ENCODE data around the gene RCBTB2.
A peak's percentile ranks its signal among the peaks of the same experiment; 100 is the strongest.

Gene RCBTB2

GRCh38 chr13:48497669-48498068, 35.2 kb downstream of the RCBTB2 start:
- H3K18ac ChIP-seq (ENCODE audit: low read length), result no peak overlapping the region
- H3K4me1 ChIP-seq (ENCODE audit: control insufficient read depth in 2 of 2, insufficient read depth in 1 of 2, low read depth in 1 of 2, low read length in 2 of 2), result peaks cover 0 to 2% of the 10 kb centered on the region in 2 donors
- no peak overlapping the region for H2AK5ac ChIP-seq (ENCODE audit: low read depth, low read length)
- H2BK12ac ChIP-seq (ENCODE audit: low read length), result no peak overlapping the region
- no peaks in the 10 kb centered on the region for H3K27me3 ChIP-seq (ENCODE audit: control insufficient read depth in 3 of 3, insufficient read depth in 3 of 3, low read depth in 1 of 3, low read length in 3 of 3)
- no peak overlapping the region for H3K23ac ChIP-seq (ENCODE audit: low read depth, low read length, poor library complexity)
- no peak overlapping the region for H3K4me3 ChIP-seq (ENCODE audit: low read length in 2 of 2)
- no peak overlapping the region for H3K4me2 ChIP-seq (ENCODE audit: insufficient read depth, low read length, poor library complexity, severe bottlenecking)
- no peak overlapping the region for H3K14ac ChIP-seq (ENCODE audit: low read length)
- H2BK5ac ChIP-seq (ENCODE audit: low read length), result no peak overlapping the region
- no peak overlapping the region for H3K9ac ChIP-seq (ENCODE audit: low read depth, low read length, poor library complexity)
- H2AFZ ChIP-seq (ENCODE audit: low read length), result no peak overlapping the region
- H3K27ac ChIP-seq (replicated peaks; ENCODE audit: low read length), result no peak overlapping the region
- H4K91ac ChIP-seq (ENCODE audit: low read depth, low read length, poor library complexity), result no peak overlapping the region
- peaks cover 6 to 37% of the 10 kb centered on the region in 2 donors for H3K36me3 ChIP-seq (replicated peaks in 1 of 2; ENCODE audit: control insufficient read depth in 2 of 2, insufficient read depth in 2 of 2, low read length in 2 of 2)
- no peaks in the 10 kb centered on the region for H3K79me1 ChIP-seq (ENCODE audit: low read depth, low read length)
- no peak overlapping the region for H2BK15ac ChIP-seq (ENCODE audit: low read length)
- no peak overlapping the region for H4K8ac ChIP-seq (ENCODE audit: low read depth, low read length)
- no CpG with 5 or more reads among the region's 2 CpGs for WGBS, 2 donors (ENCODE audit: extremely low coverage in 2 of 2, insufficient read length in 2 of 2, insufficient replicate concordance in 1 of 2)
- H2BK120ac ChIP-seq (ENCODE audit: low read depth, low read length), result no peak overlapping the region
- H3K4ac ChIP-seq (ENCODE audit: low read length), result no peak overlapping the region
- no peak for DNase-seq (ENCODE audit: low spot score)
- H3K9me3 ChIP-seq (replicated peaks in 1 of 2; ENCODE audit: control insufficient read depth in 2 of 2, insufficient read depth in 1 of 2, low read depth in 1 of 2, low read length in 2 of 2), result no peaks in the 10 kb centered on the region

GRCh38 chr13:48496271-48497161, 36.4 kb downstream of the RCBTB2 start:
- Histone ChIP-seq H2BK120ac (ENCODE audit: low read depth, low read length) (no peak overlapping the region), H2BK15ac (ENCODE audit: low read length) (no peak overlapping the region), H3K79me1 (ENCODE audit: low read depth, low read length) (no peaks in the 10 kb centered on the region), H2BK5ac (ENCODE audit: low read length) (no peak overlapping the region), H3K36me3 (replicated peaks in 1 of 2; ENCODE audit: control insufficient read depth in 2 of 2, insufficient read depth in 2 of 2, low read length in 2 of 2) (peaks cover 8 to 41% of the 10 kb centered on the region in 2 donors), H3K4me2 (ENCODE audit: insufficient read depth, low read length, poor library complexity, severe bottlenecking) (no peak overlapping the region), H3K27me3 (ENCODE audit: control insufficient read depth in 3 of 3, insufficient read depth in 3 of 3, low read depth in 1 of 3, low read length in 3 of 3) (no peaks in the 10 kb centered on the region), H3K4ac (ENCODE audit: low read length) (no peak overlapping the region), H3K9me3 (replicated peaks in 1 of 2; ENCODE audit: control insufficient read depth in 2 of 2, insufficient read depth in 1 of 2, low read depth in 1 of 2, low read length in 2 of 2) (no peaks in the 10 kb centered on the region), H2AK5ac (ENCODE audit: low read depth, low read length) (no peak overlapping the region), H3K23ac (ENCODE audit: low read depth, low read length, poor library complexity) (no peak overlapping the region), H3K4me3 (ENCODE audit: low read length in 2 of 2) (no peak overlapping the region), H4K8ac (ENCODE audit: low read depth, low read length) (no peak overlapping the region), H2BK12ac (ENCODE audit: low read length) (no peak overlapping the region), H3K9ac (ENCODE audit: low read depth, low read length, poor library complexity) (no peak overlapping the region), H3K27ac (replicated peaks; ENCODE audit: low read length) (no peak overlapping the region), H3K18ac (ENCODE audit: low read length) (peak overlapping the region; percentile 13), H3K14ac (ENCODE audit: low read length) (no peak overlapping the region), H4K91ac (ENCODE audit: low read depth, low read length, poor library complexity) (no peak overlapping the region), H2AFZ (ENCODE audit: low read length) (no peak overlapping the region), H3K4me1 (ENCODE audit: control insufficient read depth in 2 of 2, insufficient read depth in 1 of 2, low read depth in 1 of 2, low read length in 2 of 2) (peaks cover 0 to 2% of the 10 kb centered on the region in 2 donors)
- WGBS, 2 donors (ENCODE audit: extremely low coverage in 2 of 2, insufficient read length in 2 of 2, insufficient replicate concordance in 1 of 2), result no CpG with 5 or more reads among the region's 7 CpGs
- DNase-seq (ENCODE audit: low spot score), result no peak

DNA sequence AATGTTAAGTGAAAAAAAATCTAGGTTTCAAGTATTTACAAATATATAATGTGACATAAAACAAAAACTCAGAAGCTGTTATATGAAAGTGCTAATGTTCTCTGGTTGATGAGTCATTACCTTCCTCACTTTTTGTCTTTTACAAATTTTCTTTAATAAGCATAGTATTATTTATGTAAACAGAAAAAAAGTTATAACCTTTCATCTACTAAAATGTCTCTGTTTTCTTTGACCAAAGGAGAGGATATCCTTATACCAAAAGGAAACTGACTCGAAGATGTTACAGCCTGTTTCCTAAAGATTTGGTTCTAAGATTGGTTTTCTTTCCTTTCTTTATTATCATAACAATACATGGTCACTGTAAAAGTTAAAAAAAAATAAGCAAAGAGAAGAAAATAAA, 38.0 kb downstream of the RCBTB2 start:
- Histone ChIP-seq H3K14ac (ENCODE audit: low read length) (no peak overlapping the region), H2AFZ (ENCODE audit: low read length) (no peak overlapping the region), H3K36me3 (replicated peaks in 1 of 2; ENCODE audit: control insufficient read depth in 2 of 2, insufficient read depth in 2 of 2, low read length in 2 of 2) (peaks cover 7 to 40% of the 10 kb centered on the region in 2 donors), H4K91ac (ENCODE audit: low read depth, low read length, poor library complexity) (no peak overlapping the region), H2BK15ac (ENCODE audit: low read length) (no peak overlapping the region), H4K8ac (ENCODE audit: low read depth, low read length) (no peak overlapping the region), H3K9me3 (replicated peaks in 1 of 2; ENCODE audit: control insufficient read depth in 2 of 2, insufficient read depth in 1 of 2, low read depth in 1 of 2, low read length in 2 of 2) (no peaks in the 10 kb centered on the region), H2AK5ac (ENCODE audit: low read depth, low read length) (no peak overlapping the region), H3K18ac (ENCODE audit: low read length) (no peak overlapping the region), H3K79me1 (ENCODE audit: low read depth, low read length) (no peaks in the 10 kb centered on the region), H3K4me1 (ENCODE audit: control insufficient read depth in 2 of 2, insufficient read depth in 1 of 2, low read depth in 1 of 2, low read length in 2 of 2) (peaks cover 0 to 2% of the 10 kb centered on the region in 2 donors), H2BK5ac (ENCODE audit: low read length) (no peak overlapping the region), H3K27me3 (ENCODE audit: control insufficient read depth in 3 of 3, insufficient read depth in 3 of 3, low read depth in 1 of 3, low read length in 3 of 3) (no peaks in the 10 kb centered on the region), H3K27ac (replicated peaks; ENCODE audit: low read length) (no peak overlapping the region), H2BK12ac (ENCODE audit: low read length) (no peak overlapping the region), H3K4me3 (ENCODE audit: low read length in 2 of 2) (no peak overlapping the region), H3K4ac (ENCODE audit: low read length) (no peak overlapping the region), H3K23ac (ENCODE audit: low read depth, low read length, poor library complexity) (no peak overlapping the region), H3K4me2 (ENCODE audit: insufficient read depth, low read length, poor library complexity, severe bottlenecking) (no peak overlapping the region), H3K9ac (ENCODE audit: low read depth, low read length, poor library complexity) (no peak overlapping the region), H2BK120ac (ENCODE audit: low read depth, low read length) (no peak overlapping the region)
- WGBS, 2 donors (ENCODE audit: extremely low coverage in 2 of 2, insufficient read length in 2 of 2, insufficient replicate concordance in 1 of 2), result no CpG with 5 or more reads among the region's 1 CpG
- DNase-seq (ENCODE audit: low spot score), result no peak

GRCh38 chr13:48493851-48494250, 39.0 kb downstream of the RCBTB2 start:
- Histone ChIP-seq H3K23ac (ENCODE audit: low read depth, low read length, poor library complexity) (no peak overlapping the region), H3K9me3 (replicated peaks in 1 of 2; ENCODE audit: control insufficient read depth in 2 of 2, insufficient read depth in 1 of 2, low read depth in 1 of 2, low read length in 2 of 2) (no peaks in the 10 kb centered on the region), H3K9ac (ENCODE audit: low read depth, low read length, poor library complexity) (no peak overlapping the region), H3K27ac (replicated peaks; ENCODE audit: low read length) (no peak overlapping the region), H2AFZ (ENCODE audit: low read length) (no peak overlapping the region), H2BK12ac (ENCODE audit: low read length) (no peak overlapping the region), H3K27me3 (ENCODE audit: control insufficient read depth in 3 of 3, insufficient read depth in 3 of 3, low read depth in 1 of 3, low read length in 3 of 3) (no peaks in the 10 kb centered on the region), H3K4me1 (ENCODE audit: control insufficient read depth in 2 of 2, insufficient read depth in 1 of 2, low read depth in 1 of 2, low read length in 2 of 2) (peaks cover 0 to 2% of the 10 kb centered on the region in 2 donors), H2BK120ac (ENCODE audit: low read depth, low read length) (no peak overlapping the region), H3K4me2 (ENCODE audit: insufficient read depth, low read length, poor library complexity, severe bottlenecking) (no peak overlapping the region), H4K8ac (ENCODE audit: low read depth, low read length) (no peak overlapping the region), H3K4me3 (ENCODE audit: low read length in 2 of 2) (no peak overlapping the region), H4K91ac (ENCODE audit: low read depth, low read length, poor library complexity) (no peak overlapping the region), H3K79me1 (ENCODE audit: low read depth, low read length) (no peaks in the 10 kb centered on the region), H3K4ac (ENCODE audit: low read length) (no peak overlapping the region), H3K36me3 (replicated peaks in 1 of 2; ENCODE audit: control insufficient read depth in 2 of 2, insufficient read depth in 2 of 2, low read length in 2 of 2) (peaks cover 7 to 42% of the 10 kb centered on the region in 2 donors), H3K18ac (ENCODE audit: low read length) (no peak overlapping the region), H3K14ac (ENCODE audit: low read length) (no peak overlapping the region), H2BK5ac (ENCODE audit: low read length) (no peak overlapping the region), H2BK15ac (ENCODE audit: low read length) (no peak overlapping the region), H2AK5ac (ENCODE audit: low read depth, low read length) (no peak overlapping the region)
- DNase-seq (ENCODE audit: low spot score), result no peak
- WGBS, 2 donors (ENCODE audit: extremely low coverage in 2 of 2, insufficient read length in 2 of 2, insufficient replicate concordance in 1 of 2), result no CpG with 5 or more reads among the region's 2 CpGs

Data from neuronal stem cell (in vitro differentiated cells).